K562 (cell line): Measurements from ENCODE around the gene TTC32. TPM values are rescaled to one million over a fixed set of nuclear protein-coding genes. Genes with fewer than 3 reads are reported as not detected.
A peak's percentile ranks its signal among the peaks of the same experiment; 100 is the strongest.

Experiments used
- ARNT ChIP-seq, 2 experiments: fragments of 450-650 bp; IDR thresholded peaks; 2 replicates each; pipeline ENCODE4 v1.6.1; 2016; ENCODE audit warnings: mild to moderate bottlenecking in 1 of 2
- HLTF ChIP-seq: fragments of 450-650 bp; IDR thresholded peaks from 2 replicates; pipeline ENCODE4 v1.6.1; 2016
- KLF16 ChIP-seq: IDR thresholded peaks from 2 replicates; pipeline ENCODE4 v1.6.1; 2016; ENCODE audit warnings: antibody characterized with exemption
- MYC ChIP-seq, 2 experiments: fragments of 250-450 bp in 1 of 2; sonication (Bioruptor Pico) in 1 of 2; IDR thresholded peaks; 2 replicates each; pipeline versions ENCODE4 v1.5.1 to v1.6.1; 2012 to 2021; ENCODE audit warnings: low read depth in 2 of 2, borderline replicate concordance in 1 of 2, improper control_type of control experiment in 1 of 2, low read length in 1 of 2, mild to moderate bottlenecking in 1 of 2, moderate library complexity in 1 of 2
- SPI1 ChIP-seq: IDR thresholded peaks from 2 replicates; pipeline ENCODE4 v1.6.1; 2011; ENCODE audit warnings: low read depth, low read length, control low read depth, borderline replicate concordance
- TAF9B ChIP-seq: fragments of 450-650 bp; IDR thresholded peaks from 2 replicates; pipeline ENCODE4 v1.6.1; 2018; ENCODE audit warnings: mild to moderate bottlenecking; ENCODE audit not compliant: partially characterized antibody
- ZBED1 ChIP-seq: IDR thresholded peaks from 2 replicates; pipeline ENCODE4 v1.6.1; 2014
- ZNF217 ChIP-seq: sonication (generic); formaldehyde crosslinking; IDR thresholded peaks from 2 replicates; pipeline ENCODE4 v1.8.0; 2022; ENCODE audit warnings: mild to moderate bottlenecking, missing genetic modification reagents
- ZNF764 ChIP-seq: fragments of 250-450 bp; sonication (Bioruptor Pico); IDR thresholded peaks from 2 replicates; pipeline ENCODE4 v1.4.0; 2020; ENCODE audit warnings: low read depth, mild to moderate bottlenecking, moderate library complexity
- ZSCAN32 ChIP-seq: fragments of 450-650 bp; formaldehyde crosslinking; IDR thresholded peaks from 2 replicates; pipeline ENCODE4 v1.4.0; 2020; ENCODE audit warnings: mild to moderate bottlenecking, moderate library complexity
- polyA plus RNA-seq, 8 experiments: library from polyadenylated mRNA; depleted of rRNA in 4 of 8; stranded (reverse) in 5 of 8; unstranded in 3 of 8; fragments of >200 nt; fragmentation: Nextera tagmentation in 2 of 8; fragmentation: Illumina TruSeq in 1 of 8; extraction: Ambion mirVana in 2 of 8; extraction: Trizol in 1 of 8; gene quantifications; 2 replicates each; pipeline versions ENCODE4 v1.2.1 to v1.2.3, GENCODE V29; 2011 to 2014; ENCODE audit warnings: inconsistent platforms in 1 of 8, missing spikeins in 1 of 8
- total RNA-seq, 7 experiments: library from RNA; depleted of rRNA in 6 of 7; stranded (reverse); fragments of >200 nt in 6 of 7; fragmentation: Illumina TruSeq in 2 of 7; extraction: Trizol in 2 of 7; gene quantifications; 2 replicates each; pipeline versions ENCODE4 v1.2.1 to v1.2.3, GENCODE V29; 2011 to 2021; ENCODE audit warnings: low replicate concordance in 1 of 7
- TF ChIP-seq, protein P1 (sequence below): sonication (generic); formaldehyde crosslinking; IDR thresholded peaks from 2 replicates; pipeline ENCODE4 v1.8.0; 2022; ENCODE audit warnings: mild to moderate bottlenecking, missing genetic modification reagents
- TF ChIP-seq, protein P2 (sequence below): IDR thresholded peaks from 2 replicates; pipeline ENCODE4 v1.6.1; 2011; ENCODE audit not compliant: insufficient read length; ENCODE audit errors: extremely low read depth
- TF ChIP-seq, protein P3 (sequence below): fragments of 250-450 bp; sonication (Bioruptor Pico); IDR thresholded peaks from 2 replicates; pipeline ENCODE4 v1.9.0; 2021; ENCODE audit warnings: mild to moderate bottlenecking, inconsistent platforms
- TF ChIP-seq, protein P4 (sequence below): sonication (generic); formaldehyde crosslinking; IDR thresholded peaks from 2 replicates; pipeline ENCODE4 v1.8.0; 2022; ENCODE audit warnings: mild to moderate bottlenecking, missing genetic modification reagents
- TF ChIP-seq, protein P5 (sequence below): sonication (generic); formaldehyde crosslinking; IDR thresholded peaks from 2 replicates; pipeline ENCODE4 v1.8.0; 2022; ENCODE audit warnings: mild to moderate bottlenecking, low read depth, missing genetic modification reagents
- TF ChIP-seq, protein P6 (sequence below): fragments of 250-450 bp; sonication (Bioruptor Pico); IDR thresholded peaks from 2 replicates; pipeline ENCODE4 v1.6.1; 2021; ENCODE audit warnings: mild to moderate bottlenecking
- TF ChIP-seq, protein P7 (sequence below): sonication (generic); formaldehyde crosslinking; IDR thresholded peaks from 2 replicates; pipeline ENCODE4 v1.8.1; 2023; ENCODE audit warnings: mild to moderate bottlenecking, missing genetic modification reagents

The TTC32 gene
- total and polyA plus RNA-seq, 9 of the 15 experiments (the other 6 are each of a cell fraction or from before 2014, with no cell fraction given) = 27.6 to 71.4 (median 52.6) TPM

DNA sequence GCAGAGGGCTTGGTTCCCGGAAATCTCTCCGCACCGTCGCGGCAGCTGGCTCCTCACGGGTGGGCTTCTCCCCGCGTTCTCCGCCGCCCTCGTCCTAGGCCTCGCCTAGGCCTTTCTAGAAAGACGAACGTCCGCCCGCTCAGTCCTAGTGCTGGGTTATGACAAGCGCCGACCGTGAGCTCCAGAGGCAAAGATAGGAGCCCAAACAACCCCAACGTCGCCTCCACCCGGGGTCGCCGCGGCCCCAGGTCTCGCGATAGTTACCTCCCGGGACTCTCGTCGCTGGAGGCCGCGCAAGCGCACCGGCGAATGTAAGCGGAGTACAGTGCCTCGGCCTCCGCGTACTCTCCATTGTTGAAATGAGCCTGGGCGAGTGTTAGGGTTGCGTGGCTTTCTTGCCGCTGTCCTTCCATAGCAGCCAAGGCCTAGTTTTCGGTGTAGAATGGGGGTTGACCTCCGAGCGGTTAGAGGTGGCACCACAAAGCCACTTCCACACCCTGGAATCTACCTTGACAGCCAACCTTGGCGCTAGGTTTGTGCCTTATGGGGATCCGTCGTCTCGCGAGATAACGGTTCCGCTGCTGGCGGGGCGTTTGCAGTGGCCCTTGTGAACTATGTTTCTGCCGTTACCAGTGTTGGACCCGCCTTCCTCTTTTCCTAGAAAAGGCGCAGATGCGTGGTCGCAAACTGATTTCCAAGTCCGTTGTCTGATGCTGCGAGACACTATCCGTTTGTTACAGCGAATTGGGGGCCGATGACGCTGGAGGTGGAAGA is at the start of gene TTC32 (continued):
- TF ChIP-seq, protein P1, sequence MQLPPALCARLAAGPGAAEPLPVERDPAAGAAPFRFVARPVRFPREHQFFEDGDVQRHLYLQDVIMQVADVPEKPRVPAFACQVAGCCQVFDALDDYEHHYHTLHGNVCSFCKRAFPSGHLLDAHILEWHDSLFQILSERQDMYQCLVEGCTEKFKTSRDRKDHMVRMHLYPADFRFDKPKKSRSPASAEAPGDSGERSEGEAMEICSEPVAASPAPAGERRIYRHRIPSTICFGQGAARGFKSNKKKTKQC (CRISPR knock-in tag) = peak; percentile 57; the same call in 1 of the 2 replicates
- TF ChIP-seq ARNT (IDR thresholded peaks at IDR 0.05) (peak in 1 of 2 experiments; percentile 26; a peak in 1 of 4 replicates), KLF16 (peak; percentile 72), TAF9B (peak; percentile 78), ZNF764 (no peak), SPI1 (peak; percentile 96), ZSCAN32 (no peak), HLTF (peak; percentile 91), ZNF217 (no peak), ZBED1 (peak; percentile 82; the same call in 1 of the 2 replicates), MYC (IDR thresholded peaks at IDR 0.05; ENCODE audit: low read depth, low read length) (peak; percentile 70; the same call in 1 of the 2 replicates), MYC (CRISPR knock-in tag; IDR thresholded peaks at IDR 0.05; ENCODE audit: borderline replicate concordance, low read depth) (no peak)
- TF ChIP-seq, protein P2, sequence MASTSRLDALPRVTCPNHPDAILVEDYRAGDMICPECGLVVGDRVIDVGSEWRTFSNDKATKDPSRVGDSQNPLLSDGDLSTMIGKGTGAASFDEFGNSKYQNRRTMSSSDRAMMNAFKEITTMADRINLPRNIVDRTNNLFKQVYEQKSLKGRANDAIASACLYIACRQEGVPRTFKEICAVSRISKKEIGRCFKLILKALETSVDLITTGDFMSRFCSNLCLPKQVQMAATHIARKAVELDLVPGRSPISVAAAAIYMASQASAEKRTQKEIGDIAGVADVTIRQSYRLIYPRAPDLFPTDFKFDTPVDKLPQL = peak; percentile 77
- TF ChIP-seq, protein P3, sequence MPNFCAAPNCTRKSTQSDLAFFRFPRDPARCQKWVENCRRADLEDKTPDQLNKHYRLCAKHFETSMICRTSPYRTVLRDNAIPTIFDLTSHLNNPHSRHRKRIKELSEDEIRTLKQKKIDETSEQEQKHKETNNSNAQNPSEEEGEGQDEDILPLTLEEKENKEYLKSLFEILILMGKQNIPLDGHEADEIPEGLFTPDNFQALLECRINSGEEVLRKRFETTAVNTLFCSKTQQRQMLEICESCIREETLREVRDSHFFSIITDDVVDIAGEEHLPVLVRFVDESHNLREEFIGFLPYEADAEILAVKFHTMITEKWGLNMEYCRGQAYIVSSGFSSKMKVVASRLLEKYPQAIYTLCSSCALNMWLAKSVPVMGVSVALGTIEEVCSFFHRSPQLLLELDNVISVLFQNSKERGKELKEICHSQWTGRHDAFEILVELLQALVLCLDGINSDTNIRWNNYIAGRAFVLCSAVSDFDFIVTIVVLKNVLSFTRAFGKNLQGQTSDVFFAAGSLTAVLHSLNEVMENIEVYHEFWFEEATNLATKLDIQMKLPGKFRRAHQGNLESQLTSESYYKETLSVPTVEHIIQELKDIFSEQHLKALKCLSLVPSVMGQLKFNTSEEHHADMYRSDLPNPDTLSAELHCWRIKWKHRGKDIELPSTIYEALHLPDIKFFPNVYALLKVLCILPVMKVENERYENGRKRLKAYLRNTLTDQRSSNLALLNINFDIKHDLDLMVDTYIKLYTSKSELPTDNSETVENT (CRISPR knock-in tag) = peak; percentile 70
- TF ChIP-seq, protein P4, sequence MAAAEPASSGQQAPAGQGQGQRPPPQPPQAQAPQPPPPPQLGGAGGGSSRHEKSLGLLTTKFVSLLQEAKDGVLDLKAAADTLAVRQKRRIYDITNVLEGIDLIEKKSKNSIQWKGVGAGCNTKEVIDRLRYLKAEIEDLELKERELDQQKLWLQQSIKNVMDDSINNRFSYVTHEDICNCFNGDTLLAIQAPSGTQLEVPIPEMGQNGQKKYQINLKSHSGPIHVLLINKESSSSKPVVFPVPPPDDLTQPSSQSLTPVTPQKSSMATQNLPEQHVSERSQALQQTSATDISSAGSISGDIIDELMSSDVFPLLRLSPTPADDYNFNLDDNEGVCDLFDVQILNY (CRISPR knock-in tag) = peak; percentile 77; the same call in 1 of the 2 replicates
- TF ChIP-seq, protein P5, sequence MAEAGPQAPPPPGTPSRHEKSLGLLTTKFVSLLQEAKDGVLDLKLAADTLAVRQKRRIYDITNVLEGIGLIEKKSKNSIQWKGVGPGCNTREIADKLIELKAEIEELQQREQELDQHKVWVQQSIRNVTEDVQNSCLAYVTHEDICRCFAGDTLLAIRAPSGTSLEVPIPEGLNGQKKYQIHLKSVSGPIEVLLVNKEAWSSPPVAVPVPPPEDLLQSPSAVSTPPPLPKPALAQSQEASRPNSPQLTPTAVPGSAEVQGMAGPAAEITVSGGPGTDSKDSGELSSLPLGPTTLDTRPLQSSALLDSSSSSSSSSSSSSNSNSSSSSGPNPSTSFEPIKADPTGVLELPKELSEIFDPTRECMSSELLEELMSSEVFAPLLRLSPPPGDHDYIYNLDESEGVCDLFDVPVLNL (CRISPR knock-in tag) = 0 out of 2 replicates have a peak, but pooled peaks have one; percentile 71
- TF ChIP-seq, protein P6, sequence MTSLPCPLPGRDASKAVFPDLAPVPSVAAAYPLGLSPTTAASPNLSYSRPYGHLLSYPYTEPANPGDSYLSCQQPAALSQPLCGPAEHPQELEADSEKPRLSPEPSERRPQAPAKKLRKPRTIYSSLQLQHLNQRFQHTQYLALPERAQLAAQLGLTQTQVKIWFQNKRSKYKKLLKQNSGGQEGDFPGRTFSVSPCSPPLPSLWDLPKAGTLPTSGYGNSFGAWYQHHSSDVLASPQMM (CRISPR knock-in tag) = no peak
- TF ChIP-seq, protein P7, sequence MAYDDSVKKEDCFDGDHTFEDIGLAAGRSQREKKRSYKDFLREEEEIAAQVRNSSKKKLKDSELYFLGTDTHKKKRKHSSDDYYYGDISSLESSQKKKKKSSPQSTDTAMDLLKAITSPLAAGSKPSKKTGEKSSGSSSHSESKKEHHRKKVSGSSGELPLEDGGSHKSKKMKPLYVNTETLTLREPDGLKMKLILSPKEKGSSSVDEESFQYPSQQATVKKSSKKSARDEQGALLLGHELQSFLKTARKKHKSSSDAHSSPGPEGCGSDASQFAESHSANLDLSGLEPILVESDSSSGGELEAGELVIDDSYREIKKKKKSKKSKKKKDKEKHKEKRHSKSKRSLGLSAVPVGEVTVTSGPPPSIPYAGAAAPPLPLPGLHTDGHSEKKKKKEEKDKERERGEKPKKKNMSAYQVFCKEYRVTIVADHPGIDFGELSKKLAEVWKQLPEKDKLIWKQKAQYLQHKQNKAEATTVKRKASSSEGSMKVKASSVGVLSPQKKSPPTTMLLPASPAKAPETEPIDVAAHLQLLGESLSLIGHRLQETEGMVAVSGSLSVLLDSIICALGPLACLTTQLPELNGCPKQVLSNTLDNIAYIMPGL (CRISPR knock-in tag) = peak; percentile 14; the same call in 1 of the 2 replicates
